ENCODE measurements around the gene PCDHGA1. TPM values are rescaled to one million over a fixed set of nuclear protein-coding genes. Genes with fewer than 3 reads are reported as not detected.

Gene PCDHGA1
- polyA plus RNA-seq, 2 donors, result 0.13 to 0.22 TPM

DNA sequence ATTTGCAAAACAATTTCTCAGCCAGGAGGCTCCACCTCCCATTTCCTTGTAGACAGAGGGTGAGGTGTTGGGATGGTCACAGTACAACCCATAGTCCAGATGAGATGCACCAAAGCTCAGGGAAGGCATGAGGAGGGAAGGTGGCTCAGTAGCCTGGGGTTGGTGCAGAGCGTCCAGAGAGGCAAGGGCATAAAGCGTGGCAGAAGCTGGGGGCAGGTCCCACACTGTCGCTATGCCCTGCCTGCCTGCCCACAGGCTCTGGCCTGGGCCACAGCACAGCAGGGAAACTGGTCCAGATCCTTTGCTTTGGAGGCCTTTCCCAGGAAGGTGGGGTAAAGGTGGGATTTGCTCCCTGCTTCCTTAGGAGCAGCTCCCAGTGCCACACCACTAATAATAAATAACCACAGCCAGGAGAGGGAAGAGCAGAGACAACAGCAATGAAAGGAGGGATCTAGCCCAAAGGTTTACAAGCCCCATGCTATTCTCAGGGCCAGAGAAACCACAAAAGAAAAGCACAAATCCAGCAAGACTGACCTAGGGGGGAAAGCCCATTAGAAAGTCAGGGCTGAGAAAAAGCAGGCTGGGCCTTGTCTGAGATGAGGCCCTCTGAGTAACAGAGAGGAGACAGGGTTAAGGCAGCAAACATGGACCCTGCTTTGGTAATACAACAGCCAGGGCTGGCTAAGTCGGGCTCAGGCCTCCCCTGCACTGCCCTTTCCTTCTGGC, 185.8 kb downstream of the PCDHGA1 start:
- Histone ChIP-seq H3K36me3 (ENCODE audit: control insufficient read depth in 2 of 2, insufficient read depth in 2 of 2, low read length in 1 of 2) (peaks cover 7 to 24% of the 10 kb centered on the region in 2 donors), H3K9me3 (ENCODE audit: control insufficient read depth in 2 of 2, insufficient read depth in 1 of 2, low read depth in 1 of 2, low read length in 1 of 2) (no peaks in the 10 kb centered on the region), H3K4me1 (ENCODE audit: control insufficient read depth in 2 of 2, insufficient read depth in 2 of 2, low read length in 1 of 2) (peaks cover 17% of the 10 kb centered on the region in 2 donors), H3K27ac (ENCODE audit: low read depth in 2 of 2, low read length in 1 of 2) (peak overlapping the region in 1 of 2 donors; percentile 40), H3K27me3 (ENCODE audit: control insufficient read depth in 1 of 2, insufficient read depth in 2 of 2, low read length in 2 of 2) (no peaks in the 10 kb centered on the region), H3K4me3 (ENCODE audit: low read depth in 1 of 2, low read length in 2 of 2) (no peak overlapping the region)
- WGBS, 2 donors, result 85 to 90% methylated on average over 4 of the region's 4 CpGs

DNA sequence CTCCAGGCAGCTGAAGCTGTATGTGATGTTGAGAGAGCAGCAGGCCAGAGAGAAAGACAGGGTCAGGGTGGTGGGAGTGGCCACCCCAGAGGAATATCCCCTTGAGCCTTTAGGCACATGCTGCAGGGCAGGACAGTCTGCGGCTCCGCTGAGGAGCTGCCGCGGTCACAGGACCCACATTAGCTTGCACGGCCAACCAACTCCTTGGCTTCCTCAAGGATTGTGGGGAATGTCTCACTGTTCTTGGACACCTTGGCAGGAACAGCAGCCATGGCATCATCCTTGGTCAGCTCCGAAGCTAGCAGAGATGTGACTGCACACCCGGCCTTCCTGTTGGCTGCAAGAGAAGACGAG, 186.3 kb downstream of the PCDHGA1 start:
- 85 to 87% methylated on average over 8 of the region's 8 CpGs for WGBS, 2 donors
- peaks cover 17% of the 10 kb centered on the region in 2 donors for H3K4me1 ChIP-seq (ENCODE audit: control insufficient read depth in 2 of 2, insufficient read depth in 2 of 2, low read length in 1 of 2)
- H3K36me3 ChIP-seq (ENCODE audit: control insufficient read depth in 2 of 2, insufficient read depth in 2 of 2, low read length in 1 of 2), result peaks cover 7 to 19% of the 10 kb centered on the region in 2 donors
- H3K27ac ChIP-seq (ENCODE audit: low read depth in 2 of 2, low read length in 1 of 2), result peak overlapping the region in 1 of 2 donors; percentile 40
- H3K4me3 ChIP-seq (ENCODE audit: low read depth in 1 of 2, low read length in 2 of 2), result no peak overlapping the region
- H3K27me3 ChIP-seq (ENCODE audit: control insufficient read depth in 1 of 2, insufficient read depth in 2 of 2, low read length in 2 of 2), result no peaks in the 10 kb centered on the region
- H3K9me3 ChIP-seq (ENCODE audit: control insufficient read depth in 2 of 2, insufficient read depth in 1 of 2, low read depth in 1 of 2, low read length in 1 of 2), result no peaks in the 10 kb centered on the region

DNA sequence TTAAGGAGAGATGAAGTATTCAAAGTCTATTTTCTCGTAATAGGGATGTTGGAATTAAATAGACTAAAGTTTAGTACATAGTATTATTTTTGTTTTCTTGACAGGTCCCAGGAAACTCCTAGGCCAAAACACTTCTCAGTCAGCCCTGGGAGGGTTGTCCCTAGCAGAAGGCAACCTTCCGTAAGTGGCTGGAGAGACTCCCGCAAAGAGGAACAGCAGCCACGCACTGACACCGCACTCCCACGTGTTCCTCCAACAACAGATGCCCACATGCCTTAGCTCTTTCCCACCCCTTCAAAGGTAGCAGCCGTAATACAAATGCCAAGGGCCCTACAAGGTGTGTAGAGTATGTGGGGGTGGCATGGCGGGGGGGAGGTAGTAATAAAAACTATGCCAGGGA, 187.0 kb downstream of the PCDHGA1 start:
- no peaks in the 10 kb centered on the region for H3K27me3 ChIP-seq (ENCODE audit: control insufficient read depth in 1 of 2, insufficient read depth in 2 of 2, low read length in 2 of 2)
- no peaks in the 10 kb centered on the region for H3K9me3 ChIP-seq (ENCODE audit: control insufficient read depth in 2 of 2, insufficient read depth in 1 of 2, low read depth in 1 of 2, low read length in 1 of 2)
- no peak overlapping the region for H3K27ac ChIP-seq (ENCODE audit: low read depth in 2 of 2, low read length in 1 of 2)
- peaks cover 7 to 17% of the 10 kb centered on the region in 2 donors for H3K36me3 ChIP-seq (ENCODE audit: control insufficient read depth in 2 of 2, insufficient read depth in 2 of 2, low read length in 1 of 2)
- 88 to 92% methylated on average over 8 of the region's 8 CpGs for WGBS, 2 donors
- no peak overlapping the region for H3K4me3 ChIP-seq (ENCODE audit: low read depth in 1 of 2, low read length in 2 of 2)
- peaks cover 17% of the 10 kb centered on the region in 2 donors for H3K4me1 ChIP-seq (ENCODE audit: control insufficient read depth in 2 of 2, insufficient read depth in 2 of 2, low read length in 1 of 2)

DNA sequence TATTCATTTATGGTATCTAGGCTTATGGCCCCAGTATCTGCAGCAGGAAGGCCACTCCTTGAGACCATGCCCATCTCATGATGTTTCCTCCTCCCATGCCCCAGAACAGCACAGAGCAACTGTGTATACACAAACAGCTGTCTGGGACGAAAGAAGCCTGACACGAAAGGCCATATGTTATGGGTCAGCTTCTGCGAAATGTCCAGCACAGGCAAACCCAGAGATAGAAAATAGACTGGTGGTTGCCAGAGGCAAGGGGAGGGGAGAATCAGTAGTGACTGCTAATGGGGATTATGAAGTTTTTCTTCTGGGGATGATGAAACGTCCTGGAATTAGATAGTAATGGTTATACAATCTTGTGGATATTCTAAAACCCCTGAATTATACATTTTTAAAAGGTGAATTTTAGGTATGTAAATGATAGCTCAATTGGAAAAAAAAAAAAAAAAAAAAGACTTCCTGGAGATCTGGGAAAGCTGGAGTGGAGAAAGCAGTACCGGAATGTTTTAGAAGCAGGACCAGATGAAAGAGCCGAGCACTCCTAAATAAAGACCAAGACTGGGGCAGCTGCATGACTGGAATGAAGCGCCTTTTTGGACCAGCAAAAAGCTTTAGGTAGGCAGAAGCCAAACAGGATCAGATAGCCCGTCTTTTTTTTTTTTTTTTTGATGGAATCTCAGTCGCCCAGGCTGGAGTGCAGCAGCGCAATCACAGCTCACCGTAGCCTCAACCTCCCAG, 187.7 kb downstream of the PCDHGA1 start:
- Histone ChIP-seq H3K4me1 (ENCODE audit: control insufficient read depth in 2 of 2, insufficient read depth in 2 of 2, low read length in 1 of 2) (peaks cover 17% of the 10 kb centered on the region in 2 donors), H3K27me3 (ENCODE audit: control insufficient read depth in 1 of 2, insufficient read depth in 2 of 2, low read length in 2 of 2) (no peaks in the 10 kb centered on the region), H3K9me3 (ENCODE audit: control insufficient read depth in 2 of 2, insufficient read depth in 1 of 2, low read depth in 1 of 2, low read length in 1 of 2) (no peaks in the 10 kb centered on the region), H3K27ac (ENCODE audit: low read depth in 2 of 2, low read length in 1 of 2) (peak overlapping the region in 1 of 2 donors; percentile 81), H3K36me3 (ENCODE audit: control insufficient read depth in 2 of 2, insufficient read depth in 2 of 2, low read length in 1 of 2) (peaks cover 7 to 19% of the 10 kb centered on the region in 2 donors), H3K4me3 (ENCODE audit: low read depth in 1 of 2, low read length in 2 of 2) (no peak overlapping the region)
- 82% methylated on average over 11 of the region's 11 CpGs for WGBS, 2 donors

DNA sequence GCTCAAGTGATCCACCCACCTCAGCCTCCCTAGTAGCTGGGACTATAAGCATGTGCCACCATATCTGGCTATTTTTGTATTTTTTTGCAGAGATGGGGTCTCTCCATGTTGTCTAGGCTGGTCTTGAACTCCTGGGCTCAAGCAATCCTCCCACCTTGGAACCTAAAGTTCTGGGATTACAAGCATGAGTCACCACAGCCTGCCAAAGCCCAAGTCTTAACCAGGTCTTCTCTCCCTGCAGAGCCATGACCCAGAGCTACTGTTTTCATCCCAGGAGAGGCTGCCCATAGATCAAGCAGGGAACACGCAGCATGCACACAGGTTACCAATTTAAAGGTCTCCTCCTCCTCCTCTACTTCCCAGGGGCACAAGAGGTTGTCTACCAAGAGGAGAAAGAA, 188.3 kb downstream of the PCDHGA1 start:
- H3K27ac ChIP-seq (ENCODE audit: low read depth in 2 of 2, low read length in 1 of 2), result peak overlapping the region in 1 of 2 donors; percentile 81
- no peak overlapping the region for H3K4me3 ChIP-seq (ENCODE audit: low read depth in 1 of 2, low read length in 2 of 2)
- H3K4me1 ChIP-seq (ENCODE audit: control insufficient read depth in 2 of 2, insufficient read depth in 2 of 2, low read length in 1 of 2), result peaks cover 14% of the 10 kb centered on the region in 2 donors
- WGBS, 2 donors, result 78 to 87% methylated on average over 1 of the region's 1 CpG
- peaks cover 7 to 19% of the 10 kb centered on the region in 2 donors for H3K36me3 ChIP-seq (ENCODE audit: control insufficient read depth in 2 of 2, insufficient read depth in 2 of 2, low read length in 1 of 2)
- no peaks in the 10 kb centered on the region for H3K27me3 ChIP-seq (ENCODE audit: control insufficient read depth in 1 of 2, insufficient read depth in 2 of 2, low read length in 2 of 2)
- no peaks in the 10 kb centered on the region for H3K9me3 ChIP-seq (ENCODE audit: control insufficient read depth in 2 of 2, insufficient read depth in 1 of 2, low read depth in 1 of 2, low read length in 1 of 2)

DNA sequence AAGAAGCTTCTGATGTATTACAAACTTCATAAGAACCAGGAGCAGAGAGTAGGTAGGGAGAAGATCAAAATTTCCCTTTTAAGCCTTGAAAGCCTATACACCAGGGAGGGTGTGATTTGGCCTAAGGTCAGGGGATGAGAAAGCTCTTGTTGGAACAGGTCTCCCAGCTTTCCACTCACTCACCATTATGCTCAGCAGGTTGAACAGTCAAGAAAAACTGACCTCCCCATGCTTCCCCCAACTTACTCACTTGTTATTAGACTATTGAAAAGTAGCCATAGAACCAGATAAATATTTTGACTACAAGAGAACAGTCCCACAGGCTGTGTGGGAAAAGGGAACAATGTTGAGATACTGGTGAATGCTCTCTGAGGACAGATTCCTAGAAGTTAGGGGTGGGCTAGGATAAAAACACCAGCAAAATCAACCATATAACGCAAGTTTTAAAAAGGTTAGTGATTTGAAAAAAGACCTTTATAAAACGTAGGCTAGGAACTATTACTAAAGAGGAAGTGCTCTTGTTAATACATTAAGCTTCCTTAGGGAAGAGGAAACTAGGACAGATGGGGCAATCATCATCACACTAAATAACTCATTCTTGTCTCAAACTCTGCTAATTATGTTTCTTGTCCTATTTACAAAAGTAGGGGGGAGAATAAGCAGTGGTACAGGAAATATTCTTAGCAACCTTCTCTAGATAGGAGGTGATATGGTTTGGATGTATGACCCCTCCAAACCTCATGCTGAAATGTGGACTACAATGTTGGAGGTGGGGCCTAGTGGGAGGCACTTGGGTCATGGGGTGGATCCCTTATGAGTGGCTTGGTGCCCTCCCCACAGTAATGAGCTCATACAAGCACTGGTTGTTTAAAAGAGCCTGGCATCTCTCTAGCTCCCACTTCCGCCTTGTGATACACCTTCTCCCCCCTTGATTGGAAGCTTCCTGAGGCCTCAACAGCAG, 189.6 kb downstream of the PCDHGA1 start:
- WGBS, 2 donors, result 78% methylated on average over 3 of the region's 3 CpGs
- H3K27me3 ChIP-seq (ENCODE audit: control insufficient read depth in 1 of 2, insufficient read depth in 2 of 2, low read length in 2 of 2), result no peaks in the 10 kb centered on the region
- H3K27ac ChIP-seq (ENCODE audit: low read depth in 2 of 2, low read length in 1 of 2), result peak overlapping the region; percentile 92
- no peak overlapping the region for H3K4me3 ChIP-seq (ENCODE audit: low read depth in 1 of 2, low read length in 2 of 2)
- no peaks in the 10 kb centered on the region for H3K9me3 ChIP-seq (ENCODE audit: control insufficient read depth in 2 of 2, insufficient read depth in 1 of 2, low read depth in 1 of 2, low read length in 1 of 2)
- peaks cover 5 to 9% of the 10 kb centered on the region in 2 donors for H3K4me1 ChIP-seq (ENCODE audit: control insufficient read depth in 2 of 2, insufficient read depth in 2 of 2, low read length in 1 of 2)
- H3K36me3 ChIP-seq (ENCODE audit: control insufficient read depth in 2 of 2, insufficient read depth in 2 of 2, low read length in 1 of 2), result peaks cover 7 to 23% of the 10 kb centered on the region in 2 donors

DNA sequence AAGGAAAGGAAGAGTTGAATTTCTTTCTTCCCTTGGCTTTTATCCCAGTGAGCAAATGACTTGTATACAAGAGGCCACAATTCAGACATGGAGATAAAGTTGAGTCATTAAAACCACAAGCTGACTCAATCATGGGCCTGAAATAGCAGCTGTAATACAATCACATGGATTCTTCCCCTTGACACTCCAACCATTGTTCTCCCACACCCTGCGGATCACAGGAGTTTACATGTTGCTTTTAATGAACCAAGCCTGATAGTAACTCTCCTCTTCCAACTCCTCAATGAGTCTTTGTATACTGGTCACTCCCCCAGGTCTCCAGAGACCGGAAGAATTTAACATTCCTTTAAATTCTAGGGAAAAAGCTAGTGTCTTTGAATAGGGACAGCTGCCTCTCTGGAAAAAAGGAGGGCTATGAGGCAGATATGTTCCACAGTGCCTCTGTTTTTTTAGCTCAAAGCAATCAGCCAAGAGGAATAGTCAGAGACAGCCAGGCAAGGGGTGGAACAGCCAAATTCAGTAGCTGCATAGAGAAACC, 191.0 kb downstream of the PCDHGA1 start:
- H3K4me1 ChIP-seq (ENCODE audit: control insufficient read depth in 2 of 2, insufficient read depth in 2 of 2, low read length in 1 of 2), result peaks cover 0 to 2% of the 10 kb centered on the region in 2 donors
- no peaks in the 10 kb centered on the region for H3K9me3 ChIP-seq (ENCODE audit: control insufficient read depth in 2 of 2, insufficient read depth in 1 of 2, low read depth in 1 of 2, low read length in 1 of 2)
- no peaks in the 10 kb centered on the region for H3K27me3 ChIP-seq (ENCODE audit: control insufficient read depth in 1 of 2, insufficient read depth in 2 of 2, low read length in 2 of 2)
- peak overlapping the region; percentile 82 to 90 for H3K27ac ChIP-seq (ENCODE audit: low read depth in 2 of 2, low read length in 1 of 2)
- no peak overlapping the region for H3K4me3 ChIP-seq (ENCODE audit: low read depth in 1 of 2, low read length in 2 of 2)
- 22 to 44% methylated on average over 2 of the region's 2 CpGs for WGBS, 2 donors
- H3K36me3 ChIP-seq (ENCODE audit: control insufficient read depth in 2 of 2, insufficient read depth in 2 of 2, low read length in 1 of 2), result peaks cover 13 to 23% of the 10 kb centered on the region in 2 donors

DNA sequence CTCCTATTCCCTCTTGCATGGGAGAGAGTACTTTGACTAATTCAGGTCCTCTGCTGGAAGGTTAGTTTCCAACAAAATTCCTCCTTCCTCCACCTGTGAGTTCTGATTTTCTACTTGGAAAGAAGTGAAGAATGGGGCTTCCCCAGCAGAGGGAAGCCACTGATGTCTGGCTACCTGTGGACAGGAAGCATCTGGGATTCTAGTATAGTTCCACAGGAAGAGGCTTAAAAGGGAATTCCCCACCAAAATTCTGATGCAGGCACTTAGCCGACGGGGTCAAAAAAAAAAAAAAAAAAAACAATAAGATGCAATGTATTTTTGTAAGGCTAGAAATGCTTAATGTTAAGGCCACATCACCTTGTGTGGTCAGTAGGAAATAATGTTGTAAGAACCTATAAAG, 192.0 kb downstream of the PCDHGA1 start:
- peaks cover 0 to 2% of the 10 kb centered on the region in 2 donors for H3K4me1 ChIP-seq (ENCODE audit: control insufficient read depth in 2 of 2, insufficient read depth in 2 of 2, low read length in 1 of 2)
- H3K27me3 ChIP-seq (ENCODE audit: control insufficient read depth in 1 of 2, insufficient read depth in 2 of 2, low read length in 2 of 2), result no peaks in the 10 kb centered on the region
- 50 to 63% methylated on average over 2 of the region's 2 CpGs for WGBS, 2 donors
- H3K4me3 ChIP-seq (ENCODE audit: low read depth in 1 of 2, low read length in 2 of 2), result no peak overlapping the region
- H3K36me3 ChIP-seq (ENCODE audit: control insufficient read depth in 2 of 2, insufficient read depth in 2 of 2, low read length in 1 of 2), result peaks cover 6 to 20% of the 10 kb centered on the region in 2 donors
- H3K9me3 ChIP-seq (ENCODE audit: control insufficient read depth in 2 of 2, insufficient read depth in 1 of 2, low read depth in 1 of 2, low read length in 1 of 2), result no peaks in the 10 kb centered on the region
- H3K27ac ChIP-seq (ENCODE audit: low read depth in 2 of 2, low read length in 1 of 2), result peak overlapping the region; percentile 63 to 82

DNA sequence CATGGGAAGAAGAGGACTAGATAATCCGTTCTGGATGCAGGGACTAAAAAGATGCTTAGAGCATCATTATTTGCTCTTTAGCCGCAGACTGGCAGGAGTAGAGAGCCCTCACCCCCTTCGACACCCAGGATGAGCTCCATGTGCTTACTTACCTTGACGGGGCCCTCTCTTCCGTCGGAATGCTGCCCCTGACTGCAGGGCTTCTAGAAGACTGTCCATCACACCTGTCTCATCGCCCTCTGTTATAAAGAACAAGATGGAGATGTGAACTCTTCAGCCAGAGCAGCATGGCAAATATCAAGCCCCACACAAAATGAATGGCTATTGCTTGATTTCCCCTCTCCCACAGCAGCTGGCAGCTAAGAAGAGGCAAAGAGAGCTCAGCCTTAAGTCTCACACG, 193.7 kb downstream of the PCDHGA1 start:
- Histone ChIP-seq H3K27ac (ENCODE audit: low read depth in 2 of 2, low read length in 1 of 2) (no peak overlapping the region), H3K27me3 (ENCODE audit: control insufficient read depth in 1 of 2, insufficient read depth in 2 of 2, low read length in 2 of 2) (no peaks in the 10 kb centered on the region), H3K36me3 (ENCODE audit: control insufficient read depth in 2 of 2, insufficient read depth in 2 of 2, low read length in 1 of 2) (peaks cover 6 to 18% of the 10 kb centered on the region in 2 donors), H3K4me1 (ENCODE audit: control insufficient read depth in 2 of 2, insufficient read depth in 2 of 2, low read length in 1 of 2) (peaks cover 0 to 5% of the 10 kb centered on the region in 2 donors), H3K4me3 (ENCODE audit: low read depth in 1 of 2, low read length in 2 of 2) (no peak overlapping the region), H3K9me3 (ENCODE audit: control insufficient read depth in 2 of 2, insufficient read depth in 1 of 2, low read depth in 1 of 2, low read length in 1 of 2) (no peaks in the 10 kb centered on the region)
- WGBS, 2 donors, result 88 to 89% methylated on average over 8 of the region's 8 CpGs

All from esophagus (tissue), 2 donors.